Gastroesophageal sphincter (tissue), 3 donors: ENCODE measurements around the gene OR2S2.
A peak's percentile ranks its signal among the peaks of the same experiment; 100 is the strongest.

Experiments
- EP300 ChIP-seq: sonication (generic); formaldehyde crosslinking; IDR thresholded peaks from one replicate; pipeline ENCODE4 v1.6.1; 2017; ENCODE audit warnings: antibody characterized with exemption, mild to moderate bottlenecking
- POLR2A ChIP-seq, 2 donors: fragments of 450-650 bp; IDR thresholded peaks; one replicate each; pipeline ENCODE4 v1.6.1; 2017; ENCODE audit warnings: antibody characterized with exemption in 2 of 2, mild to moderate bottlenecking in 2 of 2, moderate library complexity in 1 of 2
- POLR2AphosphoS5 ChIP-seq: sonication (generic); formaldehyde crosslinking; IDR thresholded peaks from one replicate; pipeline ENCODE4 v1.6.1; 2017; ENCODE audit warnings: antibody characterized with exemption
- TF ChIP-seq, protein P1 (sequence below), 4 experiments: fragments of 200-600 bp in 2 of 4; fragments of 450-650 bp in 2 of 4; sonication (generic) in 1 of 4; IDR thresholded peaks; one replicate each; pipeline ENCODE4 v1.5.1; 2017 to 2019; ENCODE audit warnings: antibody characterized with exemption in 4 of 4, mild to moderate bottlenecking in 2 of 4, moderate library complexity in 2 of 4

DNA sequence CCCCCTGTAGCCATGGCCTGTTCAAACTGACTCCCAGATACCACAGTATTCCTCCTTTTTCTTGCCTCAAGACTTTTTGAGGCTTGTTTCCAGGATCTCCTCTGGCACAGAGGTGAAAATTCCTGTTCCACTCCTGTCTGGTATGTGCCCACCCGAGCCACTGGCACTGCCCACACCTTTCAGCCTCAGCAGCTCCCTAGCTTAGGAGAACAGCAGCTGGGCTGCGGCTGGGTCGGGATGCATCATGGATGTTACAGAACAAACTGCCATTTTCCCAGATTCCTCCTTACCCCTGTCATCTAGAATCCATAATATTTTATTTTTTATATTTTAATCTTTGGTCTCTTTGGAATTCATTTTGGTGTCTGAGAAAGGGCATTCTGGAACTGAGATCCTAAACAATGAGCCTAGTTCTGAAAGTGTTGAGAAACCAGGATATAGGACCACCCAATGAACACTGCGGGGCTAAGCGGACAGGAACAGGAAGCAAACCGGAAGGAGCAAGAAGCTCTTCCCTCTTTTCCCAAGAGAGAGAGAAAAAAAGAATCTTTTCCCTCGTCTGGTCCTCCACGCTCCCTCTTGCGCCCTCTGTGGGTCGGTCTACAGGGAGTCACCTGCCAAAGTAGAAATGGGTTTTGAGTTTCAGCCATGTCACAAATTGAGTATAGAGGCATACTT lies 12.5 kb downstream of the OR2S2 start:
- TF ChIP-seq POLR2AphosphoS5 (peak; percentile 61), EP300 (no peak), POLR2A (IDR thresholded peaks at IDR 0.05) (no peak)
- TF ChIP-seq, protein P1, sequence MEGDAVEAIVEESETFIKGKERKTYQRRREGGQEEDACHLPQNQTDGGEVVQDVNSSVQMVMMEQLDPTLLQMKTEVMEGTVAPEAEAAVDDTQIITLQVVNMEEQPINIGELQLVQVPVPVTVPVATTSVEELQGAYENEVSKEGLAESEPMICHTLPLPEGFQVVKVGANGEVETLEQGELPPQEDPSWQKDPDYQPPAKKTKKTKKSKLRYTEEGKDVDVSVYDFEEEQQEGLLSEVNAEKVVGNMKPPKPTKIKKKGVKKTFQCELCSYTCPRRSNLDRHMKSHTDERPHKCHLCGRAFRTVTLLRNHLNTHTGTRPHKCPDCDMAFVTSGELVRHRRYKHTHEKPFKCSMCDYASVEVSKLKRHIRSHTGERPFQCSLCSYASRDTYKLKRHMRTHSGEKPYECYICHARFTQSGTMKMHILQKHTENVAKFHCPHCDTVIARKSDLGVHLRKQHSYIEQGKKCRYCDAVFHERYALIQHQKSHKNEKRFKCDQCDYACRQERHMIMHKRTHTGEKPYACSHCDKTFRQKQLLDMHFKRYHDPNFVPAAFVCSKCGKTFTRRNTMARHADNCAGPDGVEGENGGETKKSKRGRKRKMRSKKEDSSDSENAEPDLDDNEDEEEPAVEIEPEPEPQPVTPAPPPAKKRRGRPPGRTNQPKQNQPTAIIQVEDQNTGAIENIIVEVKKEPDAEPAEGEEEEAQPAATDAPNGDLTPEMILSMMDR (IDR thresholded peaks at IDR 0.05): peak; percentile 77 to 87 (median 83)
